GM18867 (cell line): ENCODE data around the gene ADM5.
"Not testable (repeated sequence)": the region's sequence is repeated elsewhere in the genome, so short reads cannot be mapped to it uniquely, and the experiment has no call there.

ENCODE experiments used
- ATAC-seq: cut with Tn5 transposase; IDR thresholded peaks from one replicate; pipeline ENCODE4 v1.9.1; 2021; ENCODE audit warnings: mild to moderate bottlenecking, moderate library complexity; ENCODE audit not compliant: unreplicated experiment

Gene ADM5

DNA sequence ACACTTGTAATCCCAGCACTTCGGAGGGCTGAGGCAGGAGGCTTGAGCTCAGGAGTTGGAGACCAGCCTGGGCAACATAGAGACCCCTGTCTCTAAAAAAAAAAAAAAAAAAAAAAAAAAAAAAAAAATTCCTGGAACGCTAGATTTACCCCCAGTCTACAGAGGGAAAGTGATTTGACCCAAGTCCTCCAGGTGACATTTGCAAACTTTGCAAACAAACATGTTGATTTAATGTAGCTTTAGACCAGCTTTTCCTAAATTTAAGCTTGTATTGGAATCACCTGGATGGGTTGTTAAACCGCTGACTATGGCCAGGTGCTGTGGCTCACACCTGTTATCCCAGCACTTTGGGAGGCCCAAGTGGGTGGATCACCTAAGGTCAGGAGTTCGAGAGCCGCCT, 10.0 kb downstream of the ADM5 start:
- no peak for ATAC-seq

DNA sequence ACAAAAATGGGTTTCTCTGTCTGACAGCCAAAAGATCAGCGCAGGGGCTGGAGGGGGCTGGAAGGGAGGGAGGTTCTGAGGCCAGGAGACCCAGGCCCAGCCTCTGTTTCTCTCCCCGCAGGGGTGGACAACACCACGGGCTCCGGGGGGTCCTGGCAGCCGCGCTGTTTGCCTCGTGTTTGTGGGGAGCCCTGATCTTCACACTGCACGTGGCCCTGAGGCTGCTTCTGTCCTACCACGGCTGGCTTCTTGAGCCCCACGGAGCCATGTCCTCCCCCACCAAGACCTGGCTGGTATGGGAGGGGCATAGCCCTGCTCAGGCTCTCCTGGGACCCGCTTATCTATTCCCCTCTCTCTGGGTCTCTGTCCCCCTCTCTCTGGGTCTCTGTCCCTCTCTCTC, 11.2 kb downstream of the ADM5 start:
- no peak for ATAC-seq

DNA sequence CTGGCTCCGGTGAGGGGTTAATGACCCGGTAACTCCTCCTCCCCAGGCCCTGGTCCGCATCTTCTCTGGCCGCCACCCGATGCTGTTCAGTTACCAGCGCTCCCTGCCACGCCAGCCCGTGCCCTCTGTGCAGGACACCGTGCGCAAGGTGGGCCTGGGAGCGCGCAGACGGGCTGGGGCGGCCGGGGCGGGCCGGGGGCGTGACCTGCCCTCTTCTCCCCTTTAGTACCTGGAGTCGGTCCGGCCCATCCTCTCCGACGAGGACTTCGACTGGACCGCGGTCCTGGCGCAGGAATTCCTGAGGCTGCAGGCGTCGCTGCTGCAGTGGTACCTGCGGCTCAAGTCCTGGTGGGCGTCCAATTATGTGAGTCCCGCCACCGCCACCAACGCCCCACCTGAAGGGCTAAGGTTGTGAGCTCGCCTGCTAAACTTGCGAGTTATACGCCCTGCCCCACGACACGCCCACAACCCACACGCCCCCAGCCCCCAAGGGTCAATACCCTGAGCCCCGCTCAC, 11.9 kb downstream of the ADM5 start:
- ATAC-seq = no peak

DNA sequence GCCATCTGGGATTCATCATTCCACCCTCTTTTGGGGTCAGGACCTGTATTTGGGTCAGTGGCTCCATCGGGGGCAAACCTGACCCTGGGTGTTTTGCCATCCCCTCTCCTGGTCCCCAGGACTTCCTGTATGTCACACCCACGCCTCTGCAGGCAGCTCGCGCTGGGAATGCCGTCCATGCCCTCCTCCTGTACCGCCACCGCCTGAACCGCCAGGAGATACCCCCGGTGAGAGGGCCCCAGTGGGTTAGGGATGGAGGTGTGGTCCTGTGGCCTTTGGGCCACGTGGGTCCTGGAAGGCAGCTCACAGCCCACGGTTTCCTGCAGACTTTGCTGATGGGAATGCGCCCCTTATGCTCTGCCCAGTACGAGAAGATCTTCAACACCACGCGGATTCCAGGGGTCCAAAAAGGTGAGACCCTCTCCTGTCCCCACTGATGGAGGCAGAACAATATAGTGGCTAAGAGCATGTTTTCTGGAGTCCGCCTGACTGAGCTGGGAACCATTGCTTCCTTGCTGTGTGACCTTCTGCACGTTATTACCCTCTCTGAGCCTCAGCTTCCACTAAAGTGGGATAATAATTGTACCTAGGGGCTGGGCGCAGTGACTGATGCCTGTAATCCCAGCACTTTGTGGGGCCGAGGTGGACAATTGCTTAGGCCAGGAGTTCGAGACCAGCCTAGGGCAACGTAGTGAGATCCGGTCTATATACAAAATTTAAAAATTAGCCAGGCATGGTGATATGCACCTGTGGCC, 15.7 kb downstream of the ADM5 start:
- no peak for ATAC-seq

DNA sequence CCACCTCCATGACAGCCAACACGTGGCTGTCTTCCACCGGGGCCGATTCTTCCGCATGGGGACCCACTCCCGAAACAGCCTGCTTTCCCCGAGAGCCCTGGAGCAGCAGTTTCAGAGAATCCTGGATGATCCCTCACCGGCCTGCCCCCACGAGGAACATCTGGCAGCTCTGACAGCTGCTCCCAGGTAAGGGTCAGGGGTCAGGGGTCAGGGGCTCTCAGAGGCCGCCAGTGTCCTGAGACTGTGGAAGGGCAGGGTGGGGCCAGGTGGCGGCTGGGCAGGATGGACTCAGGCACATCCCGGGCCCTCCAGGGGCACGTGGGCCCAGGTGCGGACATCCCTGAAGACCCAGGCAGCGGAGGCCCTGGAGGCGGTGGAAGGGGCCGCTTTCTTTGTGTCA, 16.5 kb downstream of the ADM5 start:
- ATAC-seq = no peak

DNA sequence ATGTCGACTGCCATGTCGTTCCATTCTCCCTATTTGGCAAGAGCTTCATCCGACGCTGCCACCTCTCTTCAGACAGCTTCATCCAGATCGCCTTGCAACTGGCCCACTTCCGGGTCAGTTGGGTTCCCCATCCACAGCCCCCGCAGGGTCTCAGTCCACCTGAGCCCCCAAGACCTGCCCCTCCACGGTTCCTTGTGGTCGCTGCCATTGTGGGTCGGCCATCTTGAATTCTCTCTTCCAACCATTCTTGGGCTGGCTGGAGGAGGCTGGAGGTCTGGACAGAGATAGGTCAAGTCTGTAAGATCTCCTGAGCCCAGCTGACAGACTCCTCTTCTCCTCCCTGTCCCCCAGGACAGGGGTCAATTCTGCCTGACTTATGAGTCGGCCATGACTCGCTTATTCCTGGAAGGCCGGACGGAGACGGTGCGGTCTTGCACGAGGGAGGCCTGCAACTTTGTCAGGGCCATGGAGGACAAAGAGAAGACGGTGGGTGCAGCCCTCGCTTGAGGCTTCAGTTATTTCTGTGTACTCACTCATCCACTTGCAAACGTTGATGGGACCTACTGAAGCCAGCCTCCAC, 21.1 kb downstream of the ADM5 start:
- ATAC-seq = no peak

DNA sequence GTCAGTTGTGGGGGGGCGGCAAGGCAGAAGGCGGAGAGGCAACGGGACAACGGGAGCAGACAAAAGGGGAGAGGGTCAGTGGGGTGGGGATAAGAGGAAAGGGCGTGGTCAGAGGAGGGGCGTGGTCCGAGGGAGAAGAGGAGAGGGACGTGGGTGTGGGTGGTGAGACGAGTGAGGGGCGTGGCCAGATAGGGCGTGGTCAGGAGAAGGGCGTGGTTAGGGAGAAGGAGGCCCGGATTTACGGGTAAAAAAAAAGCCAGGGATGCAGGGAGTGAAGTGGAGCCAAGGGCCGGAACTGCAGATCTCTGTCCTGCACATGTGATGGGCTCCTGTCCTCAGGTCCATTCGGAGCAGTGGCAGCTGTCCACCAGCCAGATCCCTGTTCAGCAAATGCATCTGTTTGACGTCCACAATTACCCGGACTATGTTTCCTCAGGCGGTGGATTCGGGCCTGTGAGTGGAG, 23.0 kb downstream of the ADM5 start:
- ATAC-seq = no peak

DNA sequence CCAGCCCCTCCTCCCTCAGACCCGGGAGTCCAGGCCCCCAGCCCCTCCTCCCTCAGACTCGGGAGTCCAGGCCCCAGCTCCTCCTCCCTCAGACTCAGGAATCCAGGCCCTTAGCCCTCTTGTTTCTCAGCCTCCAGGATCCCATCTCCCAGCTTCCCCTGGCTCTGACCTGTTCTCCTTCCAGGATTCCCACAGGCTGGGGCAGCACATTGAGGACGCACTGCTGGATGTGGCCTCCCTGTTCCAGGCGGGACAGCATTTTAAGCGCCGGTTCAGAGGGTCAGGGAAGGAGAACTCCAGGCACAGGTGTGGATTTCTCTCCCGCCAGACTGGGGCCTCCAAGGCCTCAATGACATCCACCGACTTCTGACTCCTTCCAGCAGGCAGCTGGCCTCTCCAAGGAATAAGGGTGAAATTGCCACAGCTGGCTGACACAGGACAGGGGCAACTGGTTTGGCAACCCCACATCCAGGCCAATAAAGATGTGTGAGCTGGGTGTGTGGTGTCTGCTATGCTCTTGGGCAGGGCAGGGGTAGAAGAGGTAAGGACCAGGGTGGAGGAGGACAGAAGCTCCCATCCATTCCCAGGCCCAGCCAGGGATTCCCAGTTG, 23.9 kb downstream of the ADM5 start:
- no peak for ATAC-seq

DNA sequence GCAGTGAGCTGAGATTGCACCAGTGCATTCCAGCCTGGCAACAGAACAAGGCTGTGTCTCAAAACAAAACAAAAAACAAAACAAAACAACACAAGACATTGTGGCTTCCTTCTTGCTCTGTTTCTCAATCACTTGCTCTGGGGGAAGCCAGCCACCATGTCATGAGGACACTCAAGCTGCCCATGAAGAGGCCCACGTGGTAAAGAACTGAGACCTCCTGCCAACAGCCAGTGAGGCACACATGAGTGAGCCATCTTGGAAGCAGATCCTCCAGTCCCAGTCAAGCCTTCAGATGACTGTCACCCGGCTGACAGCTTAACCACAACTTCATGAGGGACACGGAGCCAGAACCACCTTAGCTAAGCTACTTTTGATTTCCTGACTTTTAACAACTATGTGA, 26.8 kb downstream of the ADM5 start:
- ATAC-seq = no peak

DNA sequence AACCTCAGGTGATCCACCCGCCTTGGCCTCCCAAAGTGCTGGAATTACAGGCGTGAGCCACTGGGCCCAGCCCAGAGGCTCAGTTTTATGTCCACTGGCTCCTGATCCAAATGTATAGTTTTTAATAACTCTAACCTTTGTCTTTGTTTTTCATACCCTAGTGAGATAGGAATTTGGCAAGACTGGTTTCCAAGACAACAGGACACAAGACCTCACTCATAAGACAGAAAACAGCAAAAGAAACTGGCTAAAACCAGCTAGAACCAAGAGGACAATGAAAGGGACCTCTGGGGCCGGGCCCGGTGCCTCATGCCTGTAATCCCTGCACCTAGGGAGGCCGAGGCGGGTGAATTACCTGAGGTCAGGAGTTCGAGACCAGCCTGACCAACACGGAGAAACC, 29.1 kb downstream of the ADM5 start:
- no peak for ATAC-seq

DNA sequence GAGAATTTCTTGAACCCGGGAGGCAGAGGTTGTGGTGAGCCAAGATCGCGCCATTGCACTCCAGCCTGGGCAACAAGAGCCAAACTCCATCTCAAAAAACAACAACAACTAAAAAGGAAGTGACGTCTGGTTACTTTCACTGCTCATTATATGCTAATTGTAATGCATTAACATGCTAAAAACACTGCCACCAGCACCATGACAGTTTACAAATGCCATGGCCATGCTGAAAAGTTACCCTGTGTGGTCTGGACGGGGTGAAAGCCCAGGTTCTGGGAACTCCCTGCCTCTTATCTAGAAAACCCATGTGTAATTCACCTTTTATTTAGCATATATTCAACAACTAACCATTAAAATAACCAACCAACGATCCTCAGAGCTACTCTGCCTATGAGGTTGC, 29.6 kb downstream of the ADM5 start:
- no peak for ATAC-seq

DNA sequence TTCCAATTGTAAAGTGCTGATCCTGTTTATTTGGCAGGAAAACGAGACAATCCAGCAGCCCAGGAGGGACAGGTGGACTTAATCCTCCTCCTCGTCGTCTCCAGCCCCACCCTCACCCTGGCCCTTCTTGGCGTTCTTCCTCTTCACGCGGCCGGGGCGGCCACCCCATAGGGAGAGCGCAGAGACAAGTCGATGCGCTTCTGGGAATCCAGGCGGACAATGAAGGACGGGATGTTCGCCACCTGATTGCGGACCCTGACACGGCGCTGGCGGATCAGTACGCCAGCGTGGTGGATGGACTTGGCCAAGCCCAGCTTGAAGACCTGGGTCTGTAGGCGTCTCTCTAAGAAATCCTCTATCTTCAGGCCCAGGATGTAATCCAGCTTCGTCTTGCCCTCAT, 30.0 kb downstream of the ADM5 start:
- not testable (repeated sequence) for ATAC-seq

DNA sequence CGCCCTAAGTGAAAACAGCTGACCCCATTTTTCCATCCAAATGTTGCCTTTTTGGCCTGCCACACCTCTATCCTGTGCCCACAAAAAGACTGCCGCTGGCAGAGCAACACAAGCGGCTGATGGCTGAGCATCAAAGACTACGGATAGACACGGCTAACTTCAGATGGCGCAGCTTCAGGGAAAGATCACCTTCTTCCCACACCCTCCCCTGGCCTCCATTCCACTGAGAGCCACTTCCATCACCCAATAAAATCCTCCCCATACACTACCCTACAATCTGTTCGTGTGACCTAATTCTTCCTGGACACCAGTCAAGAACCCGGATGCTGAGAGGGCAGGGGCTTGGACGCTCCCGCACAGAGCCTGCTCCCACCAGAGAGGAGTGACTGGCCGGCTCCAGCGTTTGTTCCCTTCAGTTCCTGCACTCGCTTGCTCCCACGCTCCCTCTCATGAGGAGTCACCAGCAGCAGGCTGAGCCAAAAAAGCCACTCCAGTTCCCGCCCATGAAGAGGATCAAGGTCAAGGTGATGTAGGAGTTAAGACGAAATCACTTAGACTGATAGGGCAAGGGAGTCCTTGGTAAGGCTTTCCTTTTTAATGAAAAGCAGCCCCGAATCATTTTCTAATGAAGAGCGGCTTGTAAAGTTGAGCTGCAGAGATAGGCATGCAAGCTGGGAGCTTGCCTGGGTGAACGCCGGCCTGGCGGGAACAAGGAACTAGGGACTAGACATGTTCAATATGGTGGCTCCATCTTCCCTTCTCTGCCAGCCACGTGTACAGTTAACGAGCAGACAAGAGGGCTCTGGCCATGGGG, 38.0 kb downstream of the ADM5 start:
- no peak for ATAC-seq

DNA sequence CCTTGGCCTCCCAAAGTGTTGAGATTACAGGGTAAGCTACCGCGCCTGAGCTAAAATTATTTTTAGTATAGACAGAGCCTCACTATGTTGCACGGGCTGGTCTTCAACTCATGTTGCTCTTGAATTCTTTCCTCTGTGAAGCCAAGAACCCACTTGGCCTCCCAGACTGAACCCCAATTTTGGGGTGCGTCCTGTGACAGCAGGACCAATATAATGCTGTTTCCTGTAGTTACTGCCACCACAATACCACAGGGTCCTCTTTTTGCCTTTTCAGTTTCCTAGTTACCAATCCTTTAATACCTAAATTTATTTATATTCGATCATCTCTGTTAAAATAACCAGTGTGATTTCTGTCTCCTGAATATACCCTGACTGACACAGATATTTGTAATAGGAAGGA, 40.8 kb downstream of the ADM5 start:
- no peak for ATAC-seq

DNA sequence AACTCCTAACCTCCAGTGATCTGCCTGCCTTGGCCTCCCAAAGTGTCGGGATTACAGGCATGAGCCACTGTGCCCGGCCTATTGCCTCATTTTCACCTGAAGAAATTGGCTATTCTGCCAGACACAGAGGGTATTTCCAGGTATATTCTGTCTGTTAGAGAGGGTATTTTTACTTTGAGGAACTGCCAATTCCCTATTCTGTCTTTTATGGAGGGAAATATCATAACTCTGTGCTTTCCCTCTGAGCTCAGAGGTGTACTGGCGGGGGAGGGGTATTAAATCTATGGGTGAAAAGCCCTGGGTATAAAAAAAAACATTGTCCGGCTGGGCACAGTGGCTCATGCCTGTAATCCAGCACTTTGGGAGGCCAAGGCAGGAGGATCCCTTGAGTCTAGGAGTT, 48.9 kb downstream of the ADM5 start:
- ATAC-seq = no peak

DNA sequence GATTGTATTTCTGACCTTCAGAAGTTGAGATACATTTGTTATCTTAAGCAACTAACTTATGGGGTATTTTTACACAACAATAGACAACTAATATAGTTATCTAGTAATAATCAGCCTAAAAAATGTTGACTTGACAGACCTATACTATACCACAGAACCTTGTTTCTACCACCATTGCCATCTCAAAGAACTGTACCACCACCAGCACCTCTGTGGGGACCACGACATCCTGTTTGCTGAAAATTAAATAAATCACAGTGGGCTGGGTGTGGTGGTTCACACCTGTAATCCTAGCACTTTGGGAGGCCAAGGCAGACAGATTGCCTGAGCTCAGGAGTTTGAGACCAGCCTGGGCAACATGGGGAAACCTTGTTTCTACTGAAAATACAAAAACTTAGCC, 49.7 kb downstream of the ADM5 start:
- no peak for ATAC-seq

DNA sequence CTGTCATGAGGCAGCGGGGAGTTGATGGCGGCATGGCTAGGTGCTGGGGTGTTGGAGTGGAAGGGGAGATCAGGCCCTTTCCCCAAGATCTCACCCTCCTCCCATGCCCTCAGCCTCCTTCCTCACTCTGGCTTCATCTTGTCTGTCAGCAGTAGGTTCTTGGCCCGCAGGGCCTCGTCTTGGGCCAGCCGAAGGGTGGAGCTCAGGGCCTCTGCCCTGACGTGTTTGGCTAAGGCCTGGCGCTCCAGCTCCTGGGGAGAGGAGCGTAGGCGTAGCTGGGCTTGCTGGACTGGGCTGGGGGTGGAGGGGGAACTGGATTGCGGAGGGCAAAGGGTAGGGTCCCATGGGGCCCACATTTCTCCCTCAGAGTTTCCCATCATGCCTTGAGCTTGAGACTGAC, 50.5 kb downstream of the ADM5 start:
- ATAC-seq = no peak
